ENCODE results near the gene FBXO48. TPM values are rescaled to one million over a fixed set of nuclear protein-coding genes. Genes with fewer than 3 reads are reported as not detected.

The FBXO48 gene
- total and polyA plus RNA-seq, 8 donors = 1.5 to 3.2 (median 2.5) TPM

DNA sequence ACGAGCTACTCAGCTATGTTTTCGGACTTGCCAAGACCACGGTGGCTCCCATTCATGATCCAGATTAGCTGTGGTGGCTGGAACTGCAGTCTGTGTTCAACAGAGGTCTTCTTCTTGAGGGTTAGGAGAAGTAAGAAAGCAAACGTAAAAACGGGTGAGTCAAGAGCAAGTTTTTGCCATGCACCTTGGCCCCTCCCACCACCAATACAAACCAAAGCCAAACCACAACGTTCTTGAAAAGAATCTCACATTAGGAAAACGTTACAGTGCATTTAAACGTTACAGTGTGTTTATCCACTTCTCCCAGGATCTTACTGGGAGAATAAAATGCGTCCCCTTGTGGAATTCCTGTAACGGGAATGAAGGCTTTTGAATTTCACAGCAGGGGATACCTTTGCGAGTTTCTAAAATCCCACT lies 725 bp downstream of the FBXO48 start:
- TF ChIP-seq, protein P1, sequence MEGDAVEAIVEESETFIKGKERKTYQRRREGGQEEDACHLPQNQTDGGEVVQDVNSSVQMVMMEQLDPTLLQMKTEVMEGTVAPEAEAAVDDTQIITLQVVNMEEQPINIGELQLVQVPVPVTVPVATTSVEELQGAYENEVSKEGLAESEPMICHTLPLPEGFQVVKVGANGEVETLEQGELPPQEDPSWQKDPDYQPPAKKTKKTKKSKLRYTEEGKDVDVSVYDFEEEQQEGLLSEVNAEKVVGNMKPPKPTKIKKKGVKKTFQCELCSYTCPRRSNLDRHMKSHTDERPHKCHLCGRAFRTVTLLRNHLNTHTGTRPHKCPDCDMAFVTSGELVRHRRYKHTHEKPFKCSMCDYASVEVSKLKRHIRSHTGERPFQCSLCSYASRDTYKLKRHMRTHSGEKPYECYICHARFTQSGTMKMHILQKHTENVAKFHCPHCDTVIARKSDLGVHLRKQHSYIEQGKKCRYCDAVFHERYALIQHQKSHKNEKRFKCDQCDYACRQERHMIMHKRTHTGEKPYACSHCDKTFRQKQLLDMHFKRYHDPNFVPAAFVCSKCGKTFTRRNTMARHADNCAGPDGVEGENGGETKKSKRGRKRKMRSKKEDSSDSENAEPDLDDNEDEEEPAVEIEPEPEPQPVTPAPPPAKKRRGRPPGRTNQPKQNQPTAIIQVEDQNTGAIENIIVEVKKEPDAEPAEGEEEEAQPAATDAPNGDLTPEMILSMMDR (IDR thresholded peaks at IDR 0.05) = no peak
- Histone ChIP-seq H3K4me1 (peaks cover 0 to 23% of the 10 kb centered on the region in 2 donors), H3K27ac (peak overlapping the region; percentile 84 to 89), H3K9me3 (no peaks in the 10 kb centered on the region), H3K36me3 (no peaks in the 10 kb centered on the region), H3K4me3 (peak overlapping the region; percentile 79 to 85), H3K27me3 (no peaks in the 10 kb centered on the region)
- ATAC-seq = peak; percentile 2
- peak in 1 of 4 donors; percentile 25 for DNase-seq
- intact Hi-C loops (cut with DNase I) = no loop called here

DNA sequence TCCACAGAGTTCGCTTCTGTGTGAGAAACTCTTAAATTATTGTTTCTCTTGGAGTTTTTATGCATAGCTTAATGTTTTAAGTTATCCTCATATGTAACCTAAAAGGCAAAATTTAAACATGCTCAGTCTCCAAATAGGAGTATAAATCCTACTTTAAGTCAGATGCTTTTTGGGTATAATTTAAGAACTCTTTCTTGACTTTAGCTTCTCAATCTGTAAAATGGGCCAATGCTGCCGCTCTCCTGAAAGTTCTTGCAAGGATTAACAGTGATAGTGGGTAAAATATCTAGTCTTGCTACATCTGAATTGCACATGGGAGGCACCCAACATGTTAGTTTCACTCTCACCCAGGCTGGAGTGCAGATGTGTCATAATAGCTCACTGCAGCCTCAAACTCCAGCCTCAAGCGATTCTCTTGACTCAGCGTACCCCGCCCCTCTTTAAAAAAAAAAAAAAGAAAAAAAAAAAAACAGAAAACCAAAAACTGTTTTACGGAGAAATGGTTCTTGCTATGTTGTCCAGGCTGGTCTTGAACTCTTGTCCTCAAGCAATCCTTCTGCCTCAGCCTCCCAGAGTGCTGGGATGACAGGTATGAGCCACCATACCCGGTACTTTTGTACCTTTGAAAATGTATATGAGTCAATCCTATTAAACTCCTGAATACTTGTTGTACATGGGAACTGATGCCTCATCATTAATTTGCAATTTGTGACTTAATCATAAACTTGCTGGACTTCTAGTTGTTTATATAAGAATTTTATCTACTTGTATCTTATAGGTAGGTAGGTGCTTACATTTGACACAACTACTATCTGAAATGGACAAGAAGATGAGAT lies 1.8 kb downstream of the FBXO48 start:
- intact Hi-C loops (cut with DNase I) = no loop called here
- TF ChIP-seq, protein P1 (IDR thresholded peaks at IDR 0.05) = no peak
- Histone ChIP-seq H3K27ac (peak overlapping the region in 1 of 2 donors; percentile 84), H3K9me3 (no peaks in the 10 kb centered on the region), H3K36me3 (no peaks in the 10 kb centered on the region), H3K4me1 (peaks cover 0 to 23% of the 10 kb centered on the region in 2 donors), H3K27me3 (no peaks in the 10 kb centered on the region), H3K4me3 (no peak overlapping the region)
- DNase-seq = no peak
- no peak for ATAC-seq

DNA sequence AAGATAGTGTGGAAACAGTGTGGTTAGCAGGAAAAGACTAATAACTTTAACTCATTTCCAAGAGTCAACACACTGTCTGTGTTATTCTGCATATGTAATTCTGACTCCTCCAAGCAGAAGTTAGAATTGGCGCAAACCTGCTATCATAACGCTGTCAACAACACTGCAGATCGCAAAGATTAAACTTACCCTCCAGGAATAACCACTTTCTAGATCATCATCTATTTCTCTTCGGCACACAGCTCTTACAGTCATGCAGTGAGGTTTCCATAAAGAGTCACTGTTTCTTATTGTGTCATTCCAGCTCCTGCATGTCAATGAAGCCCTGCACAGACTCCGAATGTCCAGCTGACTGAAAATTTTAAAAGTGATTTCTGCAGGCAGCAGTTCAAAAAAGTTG lies 2.4 kb downstream of the FBXO48 start:
- no peaks in the 10 kb centered on the region for H3K9me3 ChIP-seq
- H3K36me3 ChIP-seq = no peaks in the 10 kb centered on the region
- DNase-seq (no peak), ATAC-seq (no peak)
- TF ChIP-seq, protein P1 (IDR thresholded peaks at IDR 0.05) = no peak
- no peak overlapping the region for H3K27ac ChIP-seq
- no peaks in the 10 kb centered on the region for H3K27me3 ChIP-seq
- H3K4me3 ChIP-seq = no peak overlapping the region
- H3K4me1 ChIP-seq = peaks cover 0 to 23% of the 10 kb centered on the region in 2 donors
- intact Hi-C loops (cut with DNase I) = no loop called here

DNA sequence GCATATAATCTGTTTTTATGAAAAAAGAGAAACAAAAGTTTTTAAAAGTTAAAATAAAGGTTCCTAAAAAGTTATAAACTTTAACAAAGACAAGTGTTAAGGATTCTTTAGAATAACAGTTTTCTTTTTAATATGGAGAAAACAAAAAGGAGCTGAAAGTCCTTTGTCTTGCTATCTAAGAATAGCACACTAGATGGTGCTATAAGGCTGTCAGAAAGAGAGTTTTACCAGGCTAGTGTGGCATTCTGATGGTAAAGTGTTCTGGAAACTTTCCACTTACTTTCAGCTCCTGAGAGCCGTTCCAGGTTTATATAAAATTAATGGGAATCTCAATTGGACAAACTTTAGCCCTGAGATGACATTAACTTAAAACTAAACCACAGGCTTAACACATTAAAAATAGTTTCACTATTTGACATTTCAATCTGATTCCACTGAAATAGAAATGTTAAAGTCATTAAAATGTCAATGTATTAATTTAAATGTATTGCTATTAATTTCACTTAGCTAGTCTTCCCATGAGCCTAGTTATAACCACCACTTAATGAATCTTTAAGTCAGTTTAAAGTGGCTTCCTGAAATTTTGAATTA lies 3.7 kb downstream of the FBXO48 start:
- TF ChIP-seq, protein P1 (IDR thresholded peaks at IDR 0.05) = peak; percentile 64 to 75
- intact Hi-C loops (cut with DNase I) = no loop called here
- peaks cover 0 to 19% of the 10 kb centered on the region in 2 donors for H3K4me1 ChIP-seq
- H3K9me3 ChIP-seq = no peaks in the 10 kb centered on the region
- no peaks in the 10 kb centered on the region for H3K27me3 ChIP-seq
- H3K4me3 ChIP-seq = no peak overlapping the region
- ATAC-seq (no peak), DNase-seq (peak in 1 of 4 donors; percentile 53)
- H3K36me3 ChIP-seq = no peaks in the 10 kb centered on the region
- no peak overlapping the region for H3K27ac ChIP-seq

DNA sequence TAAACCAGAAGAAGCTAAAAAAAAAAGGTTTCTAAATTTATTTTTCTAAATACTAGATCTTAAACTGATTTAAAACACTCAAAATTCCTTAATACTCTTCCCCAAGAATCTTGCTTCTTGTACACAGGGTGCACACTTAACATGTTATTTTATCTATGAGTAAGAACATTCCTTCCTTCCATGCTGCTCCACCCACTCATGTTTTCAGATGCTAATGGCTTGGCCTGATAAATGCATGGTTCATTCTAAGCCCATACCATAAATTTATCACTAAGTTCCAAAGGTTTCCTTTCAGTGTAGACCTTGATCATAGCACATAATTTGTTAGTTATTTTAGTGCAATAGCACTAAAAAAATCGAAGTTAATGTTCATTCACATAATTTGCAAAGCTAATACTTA lies 8.1 kb downstream of the FBXO48 start:
- H3K9me3 ChIP-seq = no peaks in the 10 kb centered on the region
- DNase-seq (no peak), ATAC-seq (peak; percentile 19)
- TF ChIP-seq, protein P1 (IDR thresholded peaks at IDR 0.05) = no peak
- no peaks in the 10 kb centered on the region for H3K36me3 ChIP-seq
- H3K4me1 ChIP-seq = peaks cover 0 to 3% of the 10 kb centered on the region in 2 donors
- intact Hi-C loops (cut with DNase I) = no loop called here
- no peaks in the 10 kb centered on the region for H3K27me3 ChIP-seq
- no peak overlapping the region for H3K4me3 ChIP-seq
- H3K27ac ChIP-seq = no peak overlapping the region

Measured in left lung (tissue), 10 donors.